SK-N-MC (cell line): ENCODE data around the gene FHOD3.

Source experiments
- EZH2 ChIP-seq: fragments of 200-600 bp; sonication (generic); IDR thresholded peaks from one replicate; pipeline ENCODE4 v1.6.1; 2017; ENCODE audit warnings: antibody characterized with exemption
- POLR2AphosphoS5 ChIP-seq: IDR thresholded peaks from 2 replicates; pipeline ENCODE4 v1.6.1; 2012; ENCODE audit warnings: mild to moderate bottlenecking, low read depth, low read length, borderline replicate concordance

- TF ChIP-seq POLR2AphosphoS5 (no peak), EZH2 (no peak)
Observed at GRCh38 chr18:36818652-36819051, 521.1 kb downstream of the FHOD3 start.
